Panc1 (cell line): ENCODE measurements around the gene CREM. TPM values are rescaled to one million over a fixed set of nuclear protein-coding genes. Genes with fewer than 3 reads are reported as not detected.

Source experiments
- ATAC-seq: fragments of 200-7000 bp; cut with Tn5 transposase; 2 replicates; pipeline ENCODE4 v1.9.1; 2020; ENCODE audit warnings: mild to moderate bottlenecking, moderate library complexity
- BruUV-seq: library from RNA; stranded (reverse); fragments of 400-500 nt; replicated peaks from 2 replicates; lab custom pipeline; 2021; lab: Mats Ljungman, UMichigan
- CTCF ChIA-PET: fragments of 300-600 bp; sonication (Branson Sonifier 250); formaldehyde crosslinking; loops from one replicate; lab custom pipeline; 2022; ENCODE audit warnings: antibody characterized with exemption; lab: Charles Lee
- POLR2A ChIA-PET: fragments of 300-600 bp; sonication (Branson Sonifier 250); formaldehyde crosslinking; loops from one replicate; lab custom pipeline; 2022; ENCODE audit warnings: antibody characterized with exemption; lab: Charles Lee
- DNase-seq: peaks from one replicate; pipeline ENCODE4 v3.0.0-alpha.2; 2010; ENCODE audit warnings: low read depth, low spot score
- H3K27ac ChIP-seq: 2 replicates; pipeline ENCODE4 v1.5.1; 2011; ENCODE audit warnings: mild to moderate bottlenecking, low read length, inconsistent platforms
- H3K27me3 ChIP-seq: fragments of 200-500 bp; sonication (Bioruptor generic); 2 replicates; pipeline ENCODE4 v1.6.0; 2014; ENCODE audit warnings: low read length, inconsistent platforms; ENCODE audit not compliant: control insufficient read depth, insufficient read depth
- H3K36me3 ChIP-seq: fragments of 200-500 bp; sonication (Bioruptor generic); 2 replicates; pipeline ENCODE4 v1.5.1; 2014; ENCODE audit warnings: inconsistent platforms, mild to moderate bottlenecking, low read length, moderate library complexity; ENCODE audit not compliant: control insufficient read depth, insufficient read depth
- H3K4me1 ChIP-seq: 2 replicates; pipeline ENCODE4 v1.5.1; 2011; ENCODE audit warnings: inconsistent platforms, mild to moderate bottlenecking, low read length, moderate library complexity; ENCODE audit not compliant: control insufficient read depth, insufficient read depth
- H3K4me3 ChIP-seq, 2 experiments: 2 replicates each; pipeline ENCODE4 v1.5.1; 2011 to 2012; ENCODE audit warnings: low read depth in 2 of 2, low read length in 2 of 2, mild to moderate bottlenecking in 2 of 2, inconsistent platforms in 1 of 2, moderate library complexity in 1 of 2
- H3K9me3 ChIP-seq: fragments of 200-500 bp; sonication (Bioruptor generic); 2 replicates; pipeline ENCODE4 v1.5.1; 2014; ENCODE audit warnings: low read depth, mild to moderate bottlenecking, inconsistent platforms, low read length, moderate library complexity; ENCODE audit not compliant: control insufficient read depth, insufficient read depth
- POLR2AphosphoS5 ChIP-seq: IDR thresholded peaks from 2 replicates; pipeline ENCODE4 v1.6.1; 2012; ENCODE audit warnings: mild to moderate bottlenecking, low read depth, low read length, moderate library complexity
- REST ChIP-seq, 2 experiments: IDR thresholded peaks; 2 replicates each; pipeline ENCODE4 v1.6.1; 2011 to 2012; ENCODE audit warnings: low read depth in 2 of 2, control low read depth in 1 of 2, low read length in 1 of 2, mild to moderate bottlenecking in 1 of 2, moderate library complexity in 1 of 2; ENCODE audit not compliant: insufficient read depth in 1 of 2
- SIN3A ChIP-seq: IDR thresholded peaks from 2 replicates; pipeline ENCODE4 v1.6.1; 2012; ENCODE audit warnings: low read depth, mild to moderate bottlenecking, low read length, moderate library complexity, borderline replicate concordance; ENCODE audit not compliant: insufficient read depth
- TCF7L2 ChIP-seq: IDR thresholded peaks from 2 replicates; pipeline ENCODE4 v1.6.1; 2011; ENCODE audit warnings: mild to moderate bottlenecking, low read depth, low read length, inconsistent platforms
- in situ Hi-C: cut with HindIII; loops from 2 replicates; pipeline ENCODE4 v1.10.0; 2016; ENCODE audit warnings: low sequenced_read_pairs, low pct_unique_long_range_greater_than_20kb
- intact Hi-C: fragments of 100-400 bp; cut with micrococcal nuclease; formaldehyde crosslinking; loops from one replicate; pipeline ENCODE4 v1.10.0; 2022; ENCODE audit not compliant: unreplicated experiment
- total RNA-seq: library from RNA; stranded (reverse); gene quantifications from one replicate; pipeline ENCODE4 v1.2.1, GENCODE V29; 2021; ENCODE audit not compliant: unreplicated experiment
- TF ChIP-seq, protein P1 (sequence below): fragments of 450-650 bp; IDR thresholded peaks from 2 replicates; pipeline ENCODE4 v1.5.1; 2017; ENCODE audit warnings: mild to moderate bottlenecking

Gene CREM
- total RNA-seq, 1 experiment from 2014 or later = 13.7 TPM

GRCh38 chr10:35259769-35260397 is 133.2 kb downstream of the CREM start:
- Histone ChIP-seq H3K4me1 (no peaks in the 10 kb centered on the region), H3K4me3 (no peak overlapping the region), H3K9me3 (no peaks in the 10 kb centered on the region), H3K27me3 (no peaks in the 10 kb centered on the region), H3K27ac (no peak overlapping the region), H3K36me3 (no peaks in the 10 kb centered on the region)
- ATAC-seq (peak; percentile 66), DNase-seq (peak; percentile 72)
- no TSS peak for BruUV-seq
- ChIA-PET POLR2A (no interaction called here), CTCF (no interaction called here)
- TF ChIP-seq TCF7L2 = no peak
- TF ChIP-seq, protein P1, sequence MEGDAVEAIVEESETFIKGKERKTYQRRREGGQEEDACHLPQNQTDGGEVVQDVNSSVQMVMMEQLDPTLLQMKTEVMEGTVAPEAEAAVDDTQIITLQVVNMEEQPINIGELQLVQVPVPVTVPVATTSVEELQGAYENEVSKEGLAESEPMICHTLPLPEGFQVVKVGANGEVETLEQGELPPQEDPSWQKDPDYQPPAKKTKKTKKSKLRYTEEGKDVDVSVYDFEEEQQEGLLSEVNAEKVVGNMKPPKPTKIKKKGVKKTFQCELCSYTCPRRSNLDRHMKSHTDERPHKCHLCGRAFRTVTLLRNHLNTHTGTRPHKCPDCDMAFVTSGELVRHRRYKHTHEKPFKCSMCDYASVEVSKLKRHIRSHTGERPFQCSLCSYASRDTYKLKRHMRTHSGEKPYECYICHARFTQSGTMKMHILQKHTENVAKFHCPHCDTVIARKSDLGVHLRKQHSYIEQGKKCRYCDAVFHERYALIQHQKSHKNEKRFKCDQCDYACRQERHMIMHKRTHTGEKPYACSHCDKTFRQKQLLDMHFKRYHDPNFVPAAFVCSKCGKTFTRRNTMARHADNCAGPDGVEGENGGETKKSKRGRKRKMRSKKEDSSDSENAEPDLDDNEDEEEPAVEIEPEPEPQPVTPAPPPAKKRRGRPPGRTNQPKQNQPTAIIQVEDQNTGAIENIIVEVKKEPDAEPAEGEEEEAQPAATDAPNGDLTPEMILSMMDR = no peak
- no peak for TF ChIP-seq REST (IDR thresholded peaks at IDR 0.05; ENCODE audit: insufficient read depth in 1 of 2, low read depth in 2 of 2, low read length in 1 of 2)
- no peak for TF ChIP-seq SIN3A
- no peak for TF ChIP-seq POLR2AphosphoS5
- intact Hi-C loops (no loop called here), in situ Hi-C loops (no loop called here)

GRCh38 chr10:35262436-35262835 is 135.8 kb downstream of the CREM start:
- Histone ChIP-seq H3K9me3 (no peaks in the 10 kb centered on the region), H3K4me3 (no peak overlapping the region), H3K36me3 (no peaks in the 10 kb centered on the region), H3K27me3 (no peaks in the 10 kb centered on the region), H3K27ac (no peak overlapping the region), H3K4me1 (no peaks in the 10 kb centered on the region)
- CTCF ChIA-PET = no interaction called here
- intact Hi-C loops (no loop called here), in situ Hi-C loops (no loop called here)
- POLR2A ChIA-PET = no interaction called here
- TF ChIP-seq, protein P1 = no peak
- TF ChIP-seq TCF7L2 = no peak
- no peak for TF ChIP-seq REST (IDR thresholded peaks at IDR 0.05; ENCODE audit: insufficient read depth in 1 of 2, low read depth in 2 of 2, low read length in 1 of 2)
- no TSS peak for BruUV-seq
- ATAC-seq (no peak), DNase-seq (no peak)
